Thyroid gland (tissue), 4 donors: ENCODE data around the gene SATB1.

Experiments used
- POLR2A ChIP-seq, 2 donors: fragments of 450-650 bp; IDR thresholded peaks; one replicate each; pipeline ENCODE4 v1.6.1; 2017; ENCODE audit warnings: antibody characterized with exemption in 2 of 2, mild to moderate bottlenecking in 2 of 2, moderate library complexity in 1 of 2
- TF ChIP-seq, protein P1 (sequence below), 6 experiments: fragments of 200-600 bp in 3 of 6; fragments of 450-650 bp in 3 of 6; sonication (generic) in 3 of 6; IDR thresholded peaks; one replicate each; pipeline ENCODE4 v1.5.1; 2016 to 2019; ENCODE audit warnings: antibody characterized with exemption in 6 of 6, mild to moderate bottlenecking in 2 of 6, inconsistent platforms in 1 of 6, moderate library complexity in 1 of 6

DNA sequence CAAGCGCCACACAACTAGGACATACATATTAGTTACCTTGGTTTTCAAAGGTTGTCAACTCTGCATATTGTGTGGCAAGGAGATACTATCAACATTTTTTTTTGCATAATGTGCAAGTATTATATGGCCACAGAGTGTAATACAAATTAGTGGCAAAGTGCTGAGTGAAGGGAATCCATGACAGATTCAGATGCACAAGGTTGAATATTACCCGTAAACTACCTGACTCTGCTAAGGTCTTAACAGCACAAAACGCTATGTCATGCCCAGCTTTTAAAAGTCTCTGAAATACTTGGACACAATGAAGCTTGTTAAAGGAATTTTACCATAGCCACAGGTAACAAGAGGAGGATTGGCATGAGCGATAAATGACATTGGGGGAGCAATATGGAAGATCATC, 79.0 kb downstream of the SATB1 start:
- TF ChIP-seq, protein P1, sequence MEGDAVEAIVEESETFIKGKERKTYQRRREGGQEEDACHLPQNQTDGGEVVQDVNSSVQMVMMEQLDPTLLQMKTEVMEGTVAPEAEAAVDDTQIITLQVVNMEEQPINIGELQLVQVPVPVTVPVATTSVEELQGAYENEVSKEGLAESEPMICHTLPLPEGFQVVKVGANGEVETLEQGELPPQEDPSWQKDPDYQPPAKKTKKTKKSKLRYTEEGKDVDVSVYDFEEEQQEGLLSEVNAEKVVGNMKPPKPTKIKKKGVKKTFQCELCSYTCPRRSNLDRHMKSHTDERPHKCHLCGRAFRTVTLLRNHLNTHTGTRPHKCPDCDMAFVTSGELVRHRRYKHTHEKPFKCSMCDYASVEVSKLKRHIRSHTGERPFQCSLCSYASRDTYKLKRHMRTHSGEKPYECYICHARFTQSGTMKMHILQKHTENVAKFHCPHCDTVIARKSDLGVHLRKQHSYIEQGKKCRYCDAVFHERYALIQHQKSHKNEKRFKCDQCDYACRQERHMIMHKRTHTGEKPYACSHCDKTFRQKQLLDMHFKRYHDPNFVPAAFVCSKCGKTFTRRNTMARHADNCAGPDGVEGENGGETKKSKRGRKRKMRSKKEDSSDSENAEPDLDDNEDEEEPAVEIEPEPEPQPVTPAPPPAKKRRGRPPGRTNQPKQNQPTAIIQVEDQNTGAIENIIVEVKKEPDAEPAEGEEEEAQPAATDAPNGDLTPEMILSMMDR (IDR thresholded peaks at IDR 0.05): no peak
- no peak for TF ChIP-seq POLR2A (IDR thresholded peaks at IDR 0.05)
